Gastrocnemius medialis (tissue), 4 donors: Measurements from ENCODE around the gene FARS2. TPM values are rescaled to one million over a fixed set of nuclear protein-coding genes. Genes with fewer than 3 reads are reported as not detected.

Experiments
- ATAC-seq, 2 donors: fragments of 150-250 bp; one replicate each; pipeline ENCODE4 v1.9.1; 2016
- DNase-seq, 2 donors: peaks; one replicate each; pipeline ENCODE4 v3.0.0-alpha.2; 2019
- H3K27ac ChIP-seq, 4 donors: fragments of 200-600 bp; sonication (generic); 1 replicate in 1 of 4; 2 replicates in 3 of 4; pipeline ENCODE4 v1.5.1; 2016 to 2018; ENCODE audit warnings: mild to moderate bottlenecking in 2 of 4, moderate library complexity in 1 of 4
- H3K27me3 ChIP-seq, 3 donors: fragments of 200-600 bp; sonication (generic) in 2 of 3; 1 replicate in 1 of 3; 2 replicates in 2 of 3; pipeline versions ENCODE4 v1.5.1 to v1.6.0; 2016 to 2019; ENCODE audit warnings: mild to moderate bottlenecking in 1 of 3, moderate library complexity in 1 of 3
- H3K36me3 ChIP-seq, 2 donors: fragments of 200-600 bp; sonication (generic) in 1 of 2; one replicate each; pipeline ENCODE4 v1.5.1; 2017 to 2018
- H3K4me1 ChIP-seq, 2 donors: fragments of 200-600 bp; sonication (generic) in 1 of 2; one replicate each; pipeline ENCODE4 v1.5.1; 2016 to 2017; ENCODE audit warnings: mild to moderate bottlenecking in 2 of 2
- H3K4me3 ChIP-seq, 4 donors: fragments of 200-600 bp; sonication (generic) in 3 of 4; 1 replicate in 1 of 4; 2 replicates in 3 of 4; pipeline ENCODE4 v1.5.1; 2016 to 2019; ENCODE audit warnings: mild to moderate bottlenecking in 2 of 4
- H3K9me3 ChIP-seq, 3 donors: fragments of 200-600 bp; sonication (generic) in 2 of 3; 1 replicate in 1 of 3; 2 replicates in 2 of 3; pipeline ENCODE4 v1.5.1; 2016 to 2019
- CTCF ChIP-seq, 5 experiments: fragments of 450-650 bp in 3 of 5; fragments of 200-600 bp in 2 of 5; sonication (generic) in 2 of 5; IDR thresholded peaks in 4 of 5; conservative IDR thresholded peaks in 1 of 5; 1 replicate in 4 of 5; 2 replicates in 1 of 5; pipeline ENCODE4 v1.5.1; 2016 to 2019; ENCODE audit warnings: antibody characterized with exemption in 5 of 5, mild to moderate bottlenecking in 3 of 5, moderate library complexity in 3 of 5
- POLR2A ChIP-seq, 2 donors: fragments of 450-650 bp; IDR thresholded peaks; one replicate each; pipeline ENCODE4 v1.6.1; 2017; ENCODE audit warnings: antibody characterized with exemption in 2 of 2, mild to moderate bottlenecking in 2 of 2, moderate library complexity in 2 of 2
- in situ Hi-C, 4 donors: fragments of 200-750 bp; cut with MboI; loops; one replicate each; pipeline versions ENCODE4 v1.15.0 to v1.8.0; 2017; ENCODE audit warnings: low sequenced_read_pairs in 4 of 4
- intact Hi-C: fragments of 100-400 bp; cut with DNase I; formaldehyde crosslinking; loops from one replicate; pipeline ENCODE4 v1.15.1; 2023; ENCODE audit warnings: low total_unique reads
- total RNA-seq, 4 donors: library from RNA; depleted of rRNA; stranded (reverse); fragments of >200 nt; gene quantifications; one replicate each; pipeline versions ENCODE4 v1.1.0 to v1.2.3, GENCODE V29; 2016

Gene FARS2
- total RNA-seq, 4 donors from 2014 or later = 13.6 to 24.0 (median 15.8) TPM

- Histone ChIP-seq H3K4me1 (peaks cover 0 to under 1% of the 10 kb centered on the region in 2 donors), H3K4me3 (no peak overlapping the region), H3K36me3 (no peaks in the 10 kb centered on the region), H3K27ac (no peak overlapping the region), H3K9me3 (no peaks in the 10 kb centered on the region), H3K27me3 (no peaks in the 10 kb centered on the region)
- in situ Hi-C loops (no loop called here), intact Hi-C loops (no loop called here)
- no peak for ATAC-seq
- no peak for TF ChIP-seq POLR2A (IDR thresholded peaks at IDR 0.05)
- no peak for TF ChIP-seq CTCF (IDR thresholded peaks at IDR 0.05 in 4 of 5, conservative IDR thresholded peaks at IDR 0.05 in 1 of 5)
- no peak for DNase-seq
These were observed 404.4 kb downstream of the FARS2 start for GRCh38 chr6:5665667-5666066.

- Histone ChIP-seq H3K27me3 (no peaks in the 10 kb centered on the region), H3K36me3 (no peaks in the 10 kb centered on the region), H3K27ac (no peak overlapping the region), H3K9me3 (no peaks in the 10 kb centered on the region), H3K4me3 (no peak overlapping the region), H3K4me1 (peaks cover 0 to 10% of the 10 kb centered on the region in 2 donors)
- ATAC-seq (no peak), DNase-seq (no peak)
- in situ Hi-C loops (no loop called here), intact Hi-C loops (no loop called here)
- TF ChIP-seq POLR2A (IDR thresholded peaks at IDR 0.05) = no peak
- TF ChIP-seq CTCF (IDR thresholded peaks at IDR 0.05 in 4 of 5, conservative IDR thresholded peaks at IDR 0.05 in 1 of 5) = no peak
These were observed 405.4 kb downstream of the FARS2 start for GRCh38 chr6:5666695-5667094.

GRCh38 chr6:5667737-5668136 lies 406.4 kb downstream of the FARS2 start:
- ATAC-seq (no peak), DNase-seq (no peak)
- H3K9me3 ChIP-seq = no peaks in the 10 kb centered on the region
- intact Hi-C loops = no loop called here
- peaks cover 8 to 20% of the 10 kb centered on the region in 2 donors for H3K4me1 ChIP-seq
- no peak overlapping the region for H3K4me3 ChIP-seq
- no peak for TF ChIP-seq POLR2A (IDR thresholded peaks at IDR 0.05)
- no peak for TF ChIP-seq CTCF (IDR thresholded peaks at IDR 0.05 in 4 of 5, conservative IDR thresholded peaks at IDR 0.05 in 1 of 5)
- H3K27me3 ChIP-seq = no peaks in the 10 kb centered on the region
- H3K36me3 ChIP-seq = no peaks in the 10 kb centered on the region
- no peak overlapping the region for H3K27ac ChIP-seq
- in situ Hi-C loops = no loop called here

GRCh38 chr6:5670381-5670780 lies 409.1 kb downstream of the FARS2 start:
- DNase-seq = no peak
- Histone ChIP-seq H3K27ac (no peak overlapping the region), H3K4me3 (no peak overlapping the region), H3K4me1 (peaks cover 28 to 38% of the 10 kb centered on the region in 2 donors), H3K36me3 (no peaks in the 10 kb centered on the region), H3K27me3 (no peaks in the 10 kb centered on the region), H3K9me3 (no peaks in the 10 kb centered on the region)
- intact Hi-C loops (loop anchor here (5.0 kb wide), 1 partner anchor 82 kb away; no protein-coding TSS in a partner anchor), in situ Hi-C loops (no loop called here)
- ATAC-seq = no peak
- TF ChIP-seq POLR2A (IDR thresholded peaks at IDR 0.05) = no peak
- TF ChIP-seq CTCF (IDR thresholded peaks at IDR 0.05 in 4 of 5, conservative IDR thresholded peaks at IDR 0.05 in 1 of 5) = no peak
